SK-N-SH (cell line): ENCODE data around the gene AACS. TPM values are rescaled to one million over a fixed set of nuclear protein-coding genes. Genes with fewer than 3 reads are reported as not detected.

ENCODE experiments used
- CTCF ChIA-PET: fragments of 300-600, 350-600 bp; formaldehyde crosslinking; extraction: SDS; loops from one replicate; lab custom pipeline; 2021; lab: Yijun Ruan, JAX
- POLR2A ChIA-PET: fragments of 350-600 bp; sonication (Branson Sonifier 250); formaldehyde crosslinking; extraction: SDS; loops from one replicate; lab custom pipeline; 2020; ENCODE audit warnings: antibody characterized with exemption, inconsistent platforms; lab: Yijun Ruan, JAX
- DNase-seq: peaks from one replicate; pipeline ENCODE4 v3.0.0; 2012
- H2AFZ ChIP-seq: fragments of 200-600 bp; sonication (generic); 2 replicates; pipeline ENCODE4 v1.8.1; 2016; ENCODE audit warnings: antibody characterized with exemption, mild to moderate bottlenecking, low read depth
- H3F3A ChIP-seq: fragments of 200-600 bp; sonication (generic); replicated peaks from 2 replicates; pipeline ENCODE3; 2016; ENCODE audit warnings: antibody characterized with exemption, mild to moderate bottlenecking; ENCODE audit not compliant: insufficient read depth
- H3K27ac ChIP-seq, 2 experiments: fragments of 200-500 bp in 1 of 2; fragments of 200-600 bp in 1 of 2; sonication (Bioruptor generic) in 1 of 2; sonication (generic), shearing (Covaris generic) in 1 of 2; 2 replicates each; pipeline versions ENCODE4 v1.5.1 to v1.6.1; 2014 to 2016; ENCODE audit warnings: low read depth in 2 of 2, inconsistent platforms in 1 of 2, low read length in 1 of 2, mild to moderate bottlenecking in 1 of 2, mixed read lengths in 1 of 2
- H3K27me3 ChIP-seq: fragments of 200-600 bp; sonication (generic), shearing (Covaris generic); 2 replicates; pipeline ENCODE4 v1.6.1; 2016; ENCODE audit warnings: mixed run types; ENCODE audit not compliant: insufficient read depth
- H3K36me3 ChIP-seq, 2 experiments: fragments of 200-500 bp in 1 of 2; fragments of 200-600 bp in 1 of 2; sonication (Bioruptor generic) in 1 of 2; sonication (generic) in 1 of 2; replicated peaks in 1 of 2; 2 replicates each; pipeline versions ENCODE3 to v1.5.1; 2014 to 2016; ENCODE audit warnings: low read length in 1 of 2, mild to moderate bottlenecking in 1 of 2; ENCODE audit not compliant: insufficient read depth in 2 of 2, control insufficient read depth in 1 of 2
- H3K4me1 ChIP-seq, 2 experiments: fragments of 200-500 bp in 1 of 2; fragments of 200-600 bp in 1 of 2; sonication (Bioruptor generic) in 1 of 2; sonication (generic), shearing (Covaris generic) in 1 of 2; 2 replicates each; pipeline versions ENCODE4 v1.5.1 to v1.6.1; 2014 to 2016; ENCODE audit warnings: low read depth in 1 of 2, low read length in 1 of 2, mixed run types in 1 of 2; ENCODE audit not compliant: insufficient read depth in 2 of 2, control insufficient read depth in 1 of 2
- H3K4me2 ChIP-seq: fragments of 200-600 bp; sonication (generic), shearing (Covaris generic); 2 replicates; pipeline ENCODE4 v1.6.1; 2017; ENCODE audit warnings: mixed run types
- H3K4me3 ChIP-seq, 2 experiments: fragments of 200-500 bp in 1 of 2; fragments of 200-600 bp in 1 of 2; sonication (Bioruptor generic) in 1 of 2; sonication (generic), shearing (Covaris generic) in 1 of 2; 2 replicates each; pipeline versions ENCODE4 v1.5.1 to v1.8.1; 2014 to 2016; ENCODE audit warnings: low read depth in 2 of 2, inconsistent platforms in 1 of 2, low read length in 1 of 2, mild to moderate bottlenecking in 1 of 2, mixed read lengths in 1 of 2, moderate library complexity in 1 of 2
- H3K79me2 ChIP-seq: fragments of 200-600 bp; sonication (generic); 2 replicates; pipeline ENCODE4 v1.8.1; 2017; ENCODE audit warnings: mild to moderate bottlenecking; ENCODE audit not compliant: insufficient read depth
- H3K9ac ChIP-seq: fragments of 200-600 bp; sonication (generic); 2 replicates; pipeline ENCODE4 v1.6.1; 2017; ENCODE audit warnings: mixed run types
- H3K9me2 ChIP-seq: fragments of 200-600 bp; sonication (generic); 2 replicates; pipeline ENCODE4 v1.6.1; 2017; ENCODE audit warnings: mixed run types
- H3K9me3 ChIP-seq: fragments of 200-600 bp; sonication (generic); 2 replicates; pipeline ENCODE4 v1.6.1; 2017; ENCODE audit warnings: mixed run types, mild to moderate bottlenecking, moderate library complexity
- H4K20me1 ChIP-seq: fragments of 200-600 bp; sonication (generic); 2 replicates; pipeline ENCODE4 v1.6.1; 2017; ENCODE audit warnings: mild to moderate bottlenecking, mixed run types; ENCODE audit not compliant: insufficient read depth
- CHD2 ChIP-seq: fragments of 150-350 bp; IDR thresholded peaks from 2 replicates; pipeline ENCODE4 v1.6.1; 2018; ENCODE audit warnings: low read length; ENCODE audit not compliant: partially characterized antibody
- FOSL2 ChIP-seq: IDR thresholded peaks from 2 replicates; pipeline ENCODE4 v1.4.0; 2012; ENCODE audit warnings: low read depth, mild to moderate bottlenecking, moderate library complexity, borderline replicate concordance
- FOXM1 ChIP-seq: IDR thresholded peaks from 2 replicates; pipeline ENCODE4 v1.4.0; 2012; ENCODE audit warnings: low read depth, mild to moderate bottlenecking
- JUND ChIP-seq: IDR thresholded peaks from 2 replicates; pipeline ENCODE4 v1.4.0; 2012
- MAX ChIP-seq: IDR thresholded peaks from 2 replicates; pipeline ENCODE4 v1.4.0; 2012; ENCODE audit warnings: low read depth
- MXI1 ChIP-seq: IDR thresholded peaks from 2 replicates; pipeline ENCODE4 v1.6.1; 2012; ENCODE audit warnings: mild to moderate bottlenecking, low read depth, low read length, improper control_type of control experiment
- PBX3 ChIP-seq: IDR thresholded peaks from 2 replicates; pipeline ENCODE4; 2012
- POLR2AphosphoS5 ChIP-seq: IDR thresholded peaks from 2 replicates; pipeline ENCODE4 v1.6.1; 2012; ENCODE audit warnings: low read depth, low read length
- RAD21 ChIP-seq: IDR thresholded peaks from 2 replicates; pipeline ENCODE4 v1.6.1; 2012; ENCODE audit warnings: mild to moderate bottlenecking, low read length
- TCF12 ChIP-seq: IDR thresholded peaks from 2 replicates; pipeline ENCODE4 v1.4.0; 2012
- TEAD4 ChIP-seq: IDR thresholded peaks from 2 replicates; pipeline ENCODE4 v1.4.0; 2012; ENCODE audit warnings: mild to moderate bottlenecking, borderline replicate concordance; ENCODE audit not compliant: insufficient read depth
- WGBS: methylation state at CpG from one replicate; pipeline ENCODE4 v1.1.6; 2017; ENCODE audit warnings: low lambda C conversion rate; 5-methylcytosine and 5-hydroxymethylcytosine counted together
- polyA plus RNA-seq, 3 experiments: library from polyadenylated mRNA; depleted of rRNA; stranded (reverse); fragments of >200 nt; gene quantifications; 2 replicates each; pipeline ENCODE4 v1.2.3, GENCODE V29; 2012

The AACS gene
- polyA plus RNA-seq (2012; rRNA removed), result 17.1 and 17.3 TPM in 2 replicates
- 11.1 and 14.1 TPM in 2 replicates for polyA plus RNA-seq (2012; cell fraction: cytosol; rRNA removed)
- 44.1 and 51.0 TPM in 2 replicates for polyA plus RNA-seq (2012; cell fraction: nucleus; rRNA removed)

GRCh38 chr12:125065021-125065918 lies at the start of gene AACS:
Gene AACS (plus strand): TSS chr12:125065435. CDS start chr12:125065585, 150 bp downstream.
- peak within 1 kb of the TSS; percentile 72 for H3K9ac ChIP-seq
- no peaks in the 10 kb centered on the region for H3K9me2 ChIP-seq
- peaks cover 0 to 13% of the 10 kb centered on the region in 2 experiments; a peak in 1 of 4 replicates for H3K4me1 ChIP-seq
- peak within 1 kb of the TSS in 1 of 2 experiments; percentile 47; a peak in 1 of 4 replicates for H3K27ac ChIP-seq
- H3K27me3 ChIP-seq, result no peaks in the 10 kb centered on the region
- no peaks in the 10 kb centered on the region for H4K20me1 ChIP-seq
- H3F3A ChIP-seq, result no peaks in the 10 kb centered on the region
- 3% methylated on average over 20 of the region's 80 CpGs for WGBS
- DNase-seq, result peak; percentile 99
- no peaks in the 10 kb centered on the region for H3K36me3 ChIP-seq
- ChIA-PET CTCF (interaction anchor here (0.7 to 2.3 kb wide), 6 partner anchors 12 to 159 kb away, joined by 3 to 8 read pairs (median 4); partner anchors contain the start of gene BRI3BP), POLR2A (interaction anchor here (2.0 kb wide), 1 partner anchor 15 kb away, joined by 11 read pairs; no protein-coding TSS in a partner anchor)
- peak within 1 kb of the TSS; percentile 84 for H3K4me2 ChIP-seq
- H2AFZ ChIP-seq, result peak within 1 kb of the TSS; percentile 89
- TF ChIP-seq MAX (peak; percentile 31; the same call in 1 of the 2 replicates), CHD2 (peak; percentile 61), MXI1 (peak; percentile 52; the same call in 1 of the 2 replicates), JUND (no peak), POLR2AphosphoS5 (peak; percentile 62)
- H3K4me3 ChIP-seq, result peak within 1 kb of the TSS; percentile 69 to 71
- no peaks in the 10 kb centered on the region for H3K9me3 ChIP-seq
- H3K79me2 ChIP-seq, result peaks cover 8% of the 10 kb centered on the region

GRCh38 chr12:125015680-125016310 lies 49.4 kb upstream of the AACS start:
- no peak for TF ChIP-seq TCF12
- no peak for TF ChIP-seq FOSL2
- TF ChIP-seq PBX3, result no peak
- TF ChIP-seq MXI1, result no peak
- TF ChIP-seq FOXM1, result no peak
- no peak for TF ChIP-seq TEAD4
- no peak for TF ChIP-seq RAD21
- TF ChIP-seq JUND, result no peak
- no peaks in the 10 kb centered on the region for H3K9me3 ChIP-seq
- DNase-seq, result no peak
- H3K9me2 ChIP-seq, result no peaks in the 10 kb centered on the region
- no peak overlapping the region for H3K27ac ChIP-seq
- H3K4me3 ChIP-seq, result no peak overlapping the region
- H3K4me2 ChIP-seq, result no peak overlapping the region
- ChIA-PET CTCF (no interaction called here), POLR2A (interaction anchor here (0.7 kb wide), 1 partner anchor 1314 kb away, joined by 3 read pairs; no protein-coding TSS in a partner anchor)
- no peaks in the 10 kb centered on the region for H4K20me1 ChIP-seq
- H3K27me3 ChIP-seq, result no peaks in the 10 kb centered on the region
- WGBS, result 98% methylated on average over 24 of the region's 24 CpGs
- no peaks in the 10 kb centered on the region for H3F3A ChIP-seq
- H3K79me2 ChIP-seq, result no peaks in the 10 kb centered on the region
- peaks cover 0 to 4% of the 10 kb centered on the region in 2 experiments for H3K36me3 ChIP-seq
- no peaks in the 10 kb centered on the region for H3K4me1 ChIP-seq
- no peak overlapping the region for H2AFZ ChIP-seq
- no peak overlapping the region for H3K9ac ChIP-seq
